PC-9 (cell line): Measurements from ENCODE around the gene CACNA1G.

Experiments used
- CTCF ChIP-seq: fragments of 200-600 bp; sonication (generic); conservative IDR thresholded peaks from 2 replicates; pipeline ENCODE4 v1.6.1; 2017; ENCODE audit warnings: mixed run types, antibody characterized with exemption, mild to moderate bottlenecking, moderate library complexity
- EZH2 ChIP-seq: fragments of 200-600 bp; sonication (generic); IDR thresholded peaks from 2 replicates; pipeline ENCODE4 v1.8.0; 2017; ENCODE audit warnings: antibody characterized with exemption, low read depth

GRCh38 chr17:50642722-50643656, 82.5 kb downstream of the CACNA1G start:
- TF ChIP-seq CTCF: no peak
- no peak for TF ChIP-seq EZH2
